Fibroblast of mammary gland (primary cell): ENCODE measurements around the gene NDRG2.

Source experiments
- DNase-seq: peaks from one replicate; pipeline ENCODE4 v3.0.0-alpha.2; 2010; ENCODE audit warnings: low read depth
- H3K4me3 ChIP-seq: 2 replicates; pipeline ENCODE4 v1.5.1; 2011; ENCODE audit warnings: low read depth, mild to moderate bottlenecking, low read length, moderate library complexity; ENCODE audit not compliant: control insufficient read depth
- TF ChIP-seq, protein P1 (sequence below): conservative IDR thresholded peaks from 2 replicates; pipeline ENCODE4 v1.5.1; 2011; ENCODE audit warnings: low read depth, low read length, inconsistent platforms; ENCODE audit not compliant: control insufficient read depth, insufficient read depth

NDRG2 gene

GRCh38 chr14:21033133-21033698 is 8.4 kb upstream of the NDRG2 start:
- no peak overlapping the region for H3K4me3 ChIP-seq
- no peak for DNase-seq
- TF ChIP-seq, protein P1, sequence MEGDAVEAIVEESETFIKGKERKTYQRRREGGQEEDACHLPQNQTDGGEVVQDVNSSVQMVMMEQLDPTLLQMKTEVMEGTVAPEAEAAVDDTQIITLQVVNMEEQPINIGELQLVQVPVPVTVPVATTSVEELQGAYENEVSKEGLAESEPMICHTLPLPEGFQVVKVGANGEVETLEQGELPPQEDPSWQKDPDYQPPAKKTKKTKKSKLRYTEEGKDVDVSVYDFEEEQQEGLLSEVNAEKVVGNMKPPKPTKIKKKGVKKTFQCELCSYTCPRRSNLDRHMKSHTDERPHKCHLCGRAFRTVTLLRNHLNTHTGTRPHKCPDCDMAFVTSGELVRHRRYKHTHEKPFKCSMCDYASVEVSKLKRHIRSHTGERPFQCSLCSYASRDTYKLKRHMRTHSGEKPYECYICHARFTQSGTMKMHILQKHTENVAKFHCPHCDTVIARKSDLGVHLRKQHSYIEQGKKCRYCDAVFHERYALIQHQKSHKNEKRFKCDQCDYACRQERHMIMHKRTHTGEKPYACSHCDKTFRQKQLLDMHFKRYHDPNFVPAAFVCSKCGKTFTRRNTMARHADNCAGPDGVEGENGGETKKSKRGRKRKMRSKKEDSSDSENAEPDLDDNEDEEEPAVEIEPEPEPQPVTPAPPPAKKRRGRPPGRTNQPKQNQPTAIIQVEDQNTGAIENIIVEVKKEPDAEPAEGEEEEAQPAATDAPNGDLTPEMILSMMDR: no peak

GRCh38 chr14:21032326-21033132 is 7.7 kb upstream of the NDRG2 start:
- H3K4me3 ChIP-seq: no peak overlapping the region
- TF ChIP-seq, protein P1: no peak
- DNase-seq: no peak

DNA sequence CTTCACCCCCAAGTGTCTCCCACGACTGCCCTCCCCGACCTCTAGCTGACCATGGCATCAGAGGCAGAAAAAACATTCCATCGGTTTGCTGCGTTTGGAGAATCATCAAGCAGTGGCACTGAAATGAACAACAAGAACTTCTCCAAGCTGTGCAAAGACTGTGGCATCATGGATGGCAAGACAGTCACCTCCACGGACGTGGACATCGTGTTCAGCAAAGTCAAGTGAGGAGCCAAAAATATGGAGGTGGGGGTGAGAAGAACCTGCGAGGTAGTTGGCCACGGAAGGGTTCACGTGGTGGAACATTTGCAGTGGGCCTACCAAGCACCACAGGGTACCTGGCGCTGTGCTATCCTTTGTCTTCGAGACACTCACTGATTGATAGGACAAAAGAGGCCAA is 5.7 kb upstream of the NDRG2 start:
- DNase-seq: no peak
- TF ChIP-seq, protein P1: no peak
- no peak overlapping the region for H3K4me3 ChIP-seq

DNA sequence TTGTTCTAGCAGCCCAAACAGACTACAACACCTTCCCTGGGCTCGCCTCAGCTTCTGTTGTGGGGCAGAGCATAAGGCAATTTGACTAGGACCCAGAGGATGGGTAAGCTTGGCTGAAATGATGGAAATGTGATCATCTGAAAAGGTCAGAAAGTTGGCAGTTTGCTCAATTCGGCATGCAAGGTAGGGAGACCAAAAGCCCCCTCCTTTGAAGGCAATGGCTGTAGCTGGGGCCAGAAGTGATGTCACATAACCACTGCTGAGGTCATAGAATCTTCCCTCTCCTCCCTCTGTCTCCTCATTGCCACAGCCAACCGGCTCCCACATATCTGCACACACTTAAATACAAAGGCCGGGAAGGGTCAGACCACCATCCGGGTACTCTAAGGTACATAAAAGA is 5.1 kb upstream of the NDRG2 start, which contains the start of gene TPPP2:
TSS of gene TPPP2 (plus strand) at position 301 of the 400 bp plus-strand sequence. CDS start 365 bp downstream, outside the sequence.
- TF ChIP-seq, protein P1: no peak
- DNase-seq: no peak

DNA sequence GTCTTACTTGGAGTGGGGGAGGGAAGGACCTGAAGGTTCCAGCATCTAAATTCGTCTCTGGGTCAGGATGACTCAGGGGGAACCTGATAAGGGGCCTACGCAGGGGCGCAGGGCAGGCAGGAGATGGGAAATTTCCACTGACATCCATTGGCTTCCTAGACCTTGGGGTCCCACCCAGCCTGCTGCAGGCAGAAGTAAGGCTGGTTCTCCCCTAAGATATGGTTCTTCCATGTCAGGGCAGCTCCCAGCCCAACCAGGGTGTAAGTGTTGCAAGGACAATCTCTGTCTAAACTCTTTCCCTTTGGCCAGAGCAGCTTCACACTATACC is 2.1 kb upstream of the NDRG2 start:
- TF ChIP-seq, protein P1: no peak
- H3K4me3 ChIP-seq: no peak overlapping the region
- DNase-seq: no peak

More for the DNA sequence above, 5.1 kb upstream of the NDRG2 start, which contains the start of gene TPPP2:
- no peak within 1 kb of the TSS for H3K4me3 ChIP-seq

- no peak for DNase-seq
- TF ChIP-seq, protein P1: no peak
- no peak overlapping the region for H3K4me3 ChIP-seq
Observed at GRCh38 chr14:21026274-21026987, 1.6 kb upstream of the NDRG2 start.
